Ishikawa (cell line): ENCODE data around the gene ADAM10.

Source experiments
- EP300 ChIP-seq: IDR thresholded peaks from 2 replicates; pipeline ENCODE4 v1.6.1; 2012; ENCODE audit warnings: borderline replicate concordance
- FOXM1 ChIP-seq: IDR thresholded peaks from 2 replicates; pipeline ENCODE4 v1.6.1; 2012; ENCODE audit warnings: low read depth, borderline replicate concordance
- RAD21 ChIP-seq: IDR thresholded peaks from 2 replicates; pipeline ENCODE4 v1.6.1; 2012; ENCODE audit warnings: low read depth
- YY1 ChIP-seq: IDR thresholded peaks from 2 replicates; pipeline ENCODE4 v1.6.1; 2012; ENCODE audit warnings: low read depth
- TF ChIP-seq, protein P1 (sequence below): IDR thresholded peaks from 2 replicates; pipeline ENCODE4 v1.6.1; 2012; ENCODE audit warnings: low read depth, mild to moderate bottlenecking
- TF ChIP-seq, protein P2 (sequence below): IDR thresholded peaks from 2 replicates; pipeline ENCODE4 v1.6.1; 2012

DNA sequence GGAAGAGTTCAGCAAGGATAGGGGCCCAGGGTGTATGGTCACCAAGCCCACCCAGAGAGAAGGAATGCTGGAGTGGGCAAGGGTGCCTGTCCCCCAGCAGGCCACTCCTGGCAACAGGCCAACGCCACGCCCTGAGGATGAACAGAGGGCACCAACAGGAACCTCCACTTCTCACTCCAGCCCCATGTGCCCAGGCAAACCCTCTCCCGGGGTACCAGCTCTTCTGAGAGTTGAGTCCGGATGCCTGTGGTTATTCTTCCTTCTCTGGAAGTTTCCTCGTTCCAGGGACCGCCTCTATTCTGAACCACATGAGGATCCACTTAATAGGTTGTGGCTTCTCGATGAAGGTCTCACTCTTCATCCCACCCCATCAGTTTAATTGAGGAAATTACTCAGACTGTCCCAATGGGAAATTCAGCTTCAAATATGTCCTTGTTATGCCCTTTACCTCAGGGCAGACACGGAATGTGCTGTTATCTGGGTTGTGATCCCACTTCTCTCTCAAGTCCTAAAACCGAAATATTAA, 203.4 kb downstream of the ADAM10 start:
- TF ChIP-seq, protein P1, sequence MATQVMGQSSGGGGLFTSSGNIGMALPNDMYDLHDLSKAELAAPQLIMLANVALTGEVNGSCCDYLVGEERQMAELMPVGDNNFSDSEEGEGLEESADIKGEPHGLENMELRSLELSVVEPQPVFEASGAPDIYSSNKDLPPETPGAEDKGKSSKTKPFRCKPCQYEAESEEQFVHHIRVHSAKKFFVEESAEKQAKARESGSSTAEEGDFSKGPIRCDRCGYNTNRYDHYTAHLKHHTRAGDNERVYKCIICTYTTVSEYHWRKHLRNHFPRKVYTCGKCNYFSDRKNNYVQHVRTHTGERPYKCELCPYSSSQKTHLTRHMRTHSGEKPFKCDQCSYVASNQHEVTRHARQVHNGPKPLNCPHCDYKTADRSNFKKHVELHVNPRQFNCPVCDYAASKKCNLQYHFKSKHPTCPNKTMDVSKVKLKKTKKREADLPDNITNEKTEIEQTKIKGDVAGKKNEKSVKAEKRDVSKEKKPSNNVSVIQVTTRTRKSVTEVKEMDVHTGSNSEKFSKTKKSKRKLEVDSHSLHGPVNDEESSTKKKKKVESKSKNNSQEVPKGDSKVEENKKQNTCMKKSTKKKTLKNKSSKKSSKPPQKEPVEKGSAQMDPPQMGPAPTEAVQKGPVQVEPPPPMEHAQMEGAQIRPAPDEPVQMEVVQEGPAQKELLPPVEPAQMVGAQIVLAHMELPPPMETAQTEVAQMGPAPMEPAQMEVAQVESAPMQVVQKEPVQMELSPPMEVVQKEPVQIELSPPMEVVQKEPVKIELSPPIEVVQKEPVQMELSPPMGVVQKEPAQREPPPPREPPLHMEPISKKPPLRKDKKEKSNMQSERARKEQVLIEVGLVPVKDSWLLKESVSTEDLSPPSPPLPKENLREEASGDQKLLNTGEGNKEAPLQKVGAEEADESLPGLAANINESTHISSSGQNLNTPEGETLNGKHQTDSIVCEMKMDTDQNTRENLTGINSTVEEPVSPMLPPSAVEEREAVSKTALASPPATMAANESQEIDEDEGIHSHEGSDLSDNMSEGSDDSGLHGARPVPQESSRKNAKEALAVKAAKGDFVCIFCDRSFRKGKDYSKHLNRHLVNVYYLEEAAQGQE, result no peak
- TF ChIP-seq RAD21, result no peak
- TF ChIP-seq EP300, result no peak
- TF ChIP-seq, protein P2, sequence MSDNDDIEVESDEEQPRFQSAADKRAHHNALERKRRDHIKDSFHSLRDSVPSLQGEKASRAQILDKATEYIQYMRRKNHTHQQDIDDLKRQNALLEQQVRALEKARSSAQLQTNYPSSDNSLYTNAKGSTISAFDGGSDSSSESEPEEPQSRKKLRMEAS, result no peak
- TF ChIP-seq FOXM1, result no peak
- TF ChIP-seq YY1, result no peak
